Spleen (tissue), 7 donors: ENCODE results near the gene NSL1.

Experiments
- POLR2A ChIP-seq, 3 donors: fragments of 450-650 bp; IDR thresholded peaks; one replicate each; pipeline ENCODE4 v1.5.1; 2017; ENCODE audit warnings: antibody characterized with exemption in 3 of 3, mild to moderate bottlenecking in 1 of 3
- TF ChIP-seq, protein P1 (sequence below), 11 experiments: fragments of 200-600 bp in 7 of 11; fragments of 450-650 bp in 4 of 11; sonication (generic) in 4 of 11; IDR thresholded peaks in 8 of 11; conservative IDR thresholded peaks in 3 of 11; 1 replicate in 7 of 11; 2 replicates in 4 of 11; pipeline versions ENCODE4 v1.4.0 to v1.8.0; 2016 to 2021; ENCODE audit warnings: antibody characterized with exemption in 11 of 11, inconsistent platforms in 4 of 11, mild to moderate bottlenecking in 1 of 11
- donor health status: DM: no; HTN: no; CAD: no; lungs with moderate emphysema.
- donor health status: DM: no; HTN: no; CAD: no.
- donor health status: DM: no; HTN: no; CAD: no.

DNA sequence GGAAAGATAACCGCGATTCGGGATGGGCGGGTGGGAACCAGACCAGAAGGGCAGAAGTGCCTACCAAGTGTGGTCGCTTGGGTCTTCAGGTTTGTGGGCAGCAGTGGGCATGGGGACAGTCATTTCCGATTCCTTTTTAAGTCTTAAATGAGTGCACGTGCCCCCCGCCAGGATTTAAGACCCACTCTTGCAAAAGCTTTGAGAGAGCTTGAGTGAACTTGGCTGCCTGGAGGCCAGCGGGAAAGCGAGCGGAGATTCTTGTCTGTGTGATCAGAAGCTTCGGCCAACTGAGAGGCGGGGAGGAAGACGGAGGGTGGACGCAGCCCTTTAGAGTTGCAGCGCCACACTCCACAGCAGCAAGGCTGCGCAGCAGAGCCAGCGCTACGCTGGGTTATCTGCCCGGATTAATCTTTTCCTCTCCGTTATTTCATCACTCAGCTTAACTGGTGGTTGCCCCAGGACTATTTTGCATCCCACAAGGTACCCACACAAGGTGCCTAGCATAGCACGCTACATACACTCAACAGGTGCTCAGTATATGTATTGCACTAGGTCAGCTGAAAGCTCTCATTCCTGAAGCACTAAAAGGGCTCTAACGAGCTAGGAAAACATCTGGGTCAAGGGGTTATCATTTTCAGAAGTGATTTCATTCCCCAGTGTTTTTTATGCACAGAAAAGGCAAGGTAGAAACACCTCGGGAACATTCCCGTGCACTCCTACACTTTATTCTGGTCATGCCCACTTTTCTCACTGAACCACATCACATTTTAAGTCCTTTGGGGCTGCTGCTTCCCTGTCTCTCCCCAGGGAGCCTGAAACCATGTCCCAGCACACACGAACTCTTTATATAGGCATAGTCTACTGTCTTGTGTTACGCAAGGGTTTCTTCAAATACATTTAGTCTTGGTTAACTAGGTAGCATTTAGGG is 90.4 kb downstream of the NSL1 start:
- TF ChIP-seq, protein P1, sequence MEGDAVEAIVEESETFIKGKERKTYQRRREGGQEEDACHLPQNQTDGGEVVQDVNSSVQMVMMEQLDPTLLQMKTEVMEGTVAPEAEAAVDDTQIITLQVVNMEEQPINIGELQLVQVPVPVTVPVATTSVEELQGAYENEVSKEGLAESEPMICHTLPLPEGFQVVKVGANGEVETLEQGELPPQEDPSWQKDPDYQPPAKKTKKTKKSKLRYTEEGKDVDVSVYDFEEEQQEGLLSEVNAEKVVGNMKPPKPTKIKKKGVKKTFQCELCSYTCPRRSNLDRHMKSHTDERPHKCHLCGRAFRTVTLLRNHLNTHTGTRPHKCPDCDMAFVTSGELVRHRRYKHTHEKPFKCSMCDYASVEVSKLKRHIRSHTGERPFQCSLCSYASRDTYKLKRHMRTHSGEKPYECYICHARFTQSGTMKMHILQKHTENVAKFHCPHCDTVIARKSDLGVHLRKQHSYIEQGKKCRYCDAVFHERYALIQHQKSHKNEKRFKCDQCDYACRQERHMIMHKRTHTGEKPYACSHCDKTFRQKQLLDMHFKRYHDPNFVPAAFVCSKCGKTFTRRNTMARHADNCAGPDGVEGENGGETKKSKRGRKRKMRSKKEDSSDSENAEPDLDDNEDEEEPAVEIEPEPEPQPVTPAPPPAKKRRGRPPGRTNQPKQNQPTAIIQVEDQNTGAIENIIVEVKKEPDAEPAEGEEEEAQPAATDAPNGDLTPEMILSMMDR (IDR thresholded peaks at IDR 0.05 in 8 of 11, conservative IDR thresholded peaks at IDR 0.05 in 3 of 11), result peak in 2 of 11 experiments; percentile 14 to 20
- no peak for TF ChIP-seq POLR2A (IDR thresholded peaks at IDR 0.05)
